NCI-H2081 treated with DMSO at 0.1 percent for 48 hours (cell line): Measurements from ENCODE around the gene WDR43.
"Not testable (repeated sequence)": the region's sequence is repeated elsewhere in the genome, so short reads cannot be mapped to it uniquely, and the experiment has no call there.

Source experiments
- DNase-seq: peaks from one replicate; lab custom pipeline; 2025; lab: John Stamatoyannopoulos, UW

The WDR43 gene

DNA sequence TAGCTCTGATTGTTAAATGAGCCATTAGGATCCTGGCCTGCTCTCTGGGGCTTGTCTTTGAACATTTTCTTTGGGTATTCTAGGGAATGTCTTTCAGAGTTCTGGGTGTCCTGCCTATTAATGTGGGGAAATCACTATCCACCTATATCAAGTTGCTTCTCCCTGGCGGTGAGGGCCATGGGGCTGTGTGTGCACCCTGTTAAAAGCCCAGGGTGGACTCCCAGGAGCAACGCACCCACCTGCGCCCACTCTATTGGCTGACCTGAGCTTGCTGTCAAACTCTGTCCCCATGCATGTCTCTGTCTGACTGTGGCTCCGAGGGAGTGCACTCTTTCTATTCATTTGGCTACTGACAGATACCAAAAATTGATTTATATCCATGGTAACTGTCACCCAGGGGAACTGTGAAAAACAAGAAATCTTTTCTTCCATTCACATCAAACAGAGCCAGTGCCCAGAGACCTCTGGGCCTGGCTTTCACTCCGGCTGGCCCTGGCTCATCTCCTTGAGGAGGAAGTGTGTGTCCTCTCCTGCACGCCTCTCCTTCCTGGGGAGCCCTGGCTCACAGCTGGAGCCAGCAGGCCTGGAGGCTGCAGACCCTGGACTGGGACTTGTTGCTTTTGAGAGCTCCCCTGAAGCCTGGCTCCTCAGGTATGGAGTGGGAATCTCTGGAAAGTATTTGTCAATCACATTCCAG lies 76.1 kb downstream of the WDR43 start:
- DNase-seq = no peak

DNA sequence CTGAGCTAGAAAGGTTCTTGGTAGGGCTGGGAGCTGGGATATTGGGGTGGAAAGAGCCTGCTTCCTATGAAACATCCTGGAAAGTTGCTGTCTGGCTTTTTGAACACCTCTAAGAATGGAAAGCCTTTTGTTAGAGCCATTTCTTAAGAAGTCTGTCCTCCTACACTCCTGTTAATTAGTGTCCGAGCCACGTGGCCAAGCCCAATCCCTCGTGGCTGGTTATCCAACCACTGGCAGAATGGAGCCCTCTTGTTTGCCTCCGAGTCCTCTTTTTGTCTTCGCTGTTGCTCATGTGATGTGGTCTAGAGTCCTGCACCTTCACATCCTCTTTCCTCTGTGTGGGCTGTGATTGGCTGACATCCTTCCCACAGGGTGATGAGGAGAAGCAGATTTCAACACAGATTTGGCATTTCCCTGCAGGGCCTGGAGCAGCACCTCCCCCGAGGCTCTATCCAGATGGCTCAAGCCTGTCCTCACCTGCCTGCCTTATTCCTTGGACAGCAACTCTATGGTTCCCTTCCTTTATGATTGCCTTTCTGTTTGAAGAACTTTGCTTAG lies 78.4 kb downstream of the WDR43 start:
- no peak for DNase-seq

DNA sequence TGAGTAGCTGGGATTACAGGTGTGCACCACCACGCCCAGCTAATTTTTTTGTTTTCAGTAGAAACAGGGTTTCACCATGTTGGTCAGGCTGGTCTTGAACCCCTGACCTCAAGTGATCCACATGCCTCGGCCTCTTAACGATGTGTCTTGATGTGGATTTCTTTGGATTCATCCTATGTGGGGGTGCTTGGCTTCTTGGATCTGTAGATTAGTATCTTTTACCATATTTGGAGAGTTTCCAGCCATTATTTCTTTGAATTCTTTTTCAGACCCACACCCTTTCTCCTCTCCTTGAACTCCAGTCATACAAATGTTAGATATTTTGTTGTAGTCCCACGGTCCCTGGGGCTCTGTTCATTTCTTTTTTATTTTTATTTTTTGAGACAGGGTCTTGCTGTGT lies 79.8 kb downstream of the WDR43 start:
- no peak for DNase-seq

DNA sequence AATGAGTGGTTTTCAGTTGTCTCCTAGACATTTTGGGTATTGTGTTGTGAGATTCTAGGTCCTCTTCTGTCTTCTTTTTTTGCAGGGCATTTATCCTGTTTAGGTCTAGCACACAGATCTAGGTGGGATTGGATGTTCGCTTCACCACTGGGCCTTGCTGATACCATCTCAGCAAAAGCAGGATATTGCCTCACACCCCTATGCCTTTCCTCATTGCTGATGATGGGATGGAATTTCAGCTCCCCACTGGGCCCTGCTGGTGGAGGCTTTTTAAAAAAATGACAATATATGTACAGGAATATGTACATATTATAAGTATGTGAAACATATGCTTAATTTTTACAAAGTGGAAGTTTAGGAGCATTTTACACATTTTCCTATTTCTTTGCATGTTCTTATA lies 81.2 kb downstream of the WDR43 start:
- no peak for DNase-seq

DNA sequence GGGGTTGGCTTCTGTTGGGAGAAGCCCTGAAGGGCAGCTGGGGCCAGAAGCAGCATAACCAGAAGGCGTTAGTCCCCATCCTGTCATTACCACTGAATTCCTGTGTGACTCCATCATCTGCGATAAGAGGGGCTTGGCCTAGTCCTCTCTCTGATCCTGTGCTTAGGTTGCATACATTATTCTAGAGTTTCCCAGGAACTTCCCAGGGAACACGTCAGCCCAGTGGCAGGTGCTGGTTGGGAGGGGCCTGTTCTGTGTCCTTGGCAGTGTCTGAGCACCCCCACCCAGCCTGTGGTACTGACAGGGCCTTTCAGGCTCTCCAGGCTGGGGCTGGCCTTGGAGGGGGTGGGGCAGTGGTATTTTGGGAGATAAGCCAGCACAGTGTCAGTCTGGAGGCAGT lies 82.1 kb downstream of the WDR43 start:
- no peak for DNase-seq

DNA sequence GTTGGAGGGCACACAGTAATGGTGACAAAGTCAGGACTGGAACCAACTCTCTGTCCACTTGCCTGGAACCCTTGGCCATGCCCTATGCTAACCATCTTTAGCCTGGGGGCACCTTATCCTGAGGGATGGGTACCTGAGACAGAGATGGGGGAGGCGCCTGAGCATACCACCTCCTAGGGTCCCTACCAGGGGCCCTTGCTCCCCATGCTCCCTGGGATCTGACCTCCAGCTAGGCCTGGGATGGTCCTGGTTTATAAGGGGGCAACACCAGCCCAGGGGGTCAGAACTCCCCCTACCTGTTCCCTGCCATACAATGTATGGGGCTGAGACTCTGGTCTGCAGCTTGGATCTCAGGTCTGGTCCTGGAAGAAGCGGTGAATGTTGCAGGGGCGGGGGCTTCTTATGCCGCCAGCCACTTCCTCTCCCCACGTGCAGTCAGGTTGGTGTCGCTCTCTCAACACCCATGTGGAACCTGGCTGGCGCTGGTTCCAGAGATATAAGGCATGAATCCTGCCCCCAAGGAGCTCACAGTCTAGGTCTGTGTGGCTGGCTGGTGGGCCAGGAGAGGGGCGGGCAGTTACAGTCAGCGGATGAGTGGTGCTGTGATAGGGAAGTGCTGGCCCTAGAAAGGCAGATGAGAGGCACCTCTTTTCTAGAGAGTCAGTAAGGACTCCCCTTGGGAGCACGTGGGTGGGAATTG lies 82.9 kb downstream of the WDR43 start:
- no peak for DNase-seq

DNA sequence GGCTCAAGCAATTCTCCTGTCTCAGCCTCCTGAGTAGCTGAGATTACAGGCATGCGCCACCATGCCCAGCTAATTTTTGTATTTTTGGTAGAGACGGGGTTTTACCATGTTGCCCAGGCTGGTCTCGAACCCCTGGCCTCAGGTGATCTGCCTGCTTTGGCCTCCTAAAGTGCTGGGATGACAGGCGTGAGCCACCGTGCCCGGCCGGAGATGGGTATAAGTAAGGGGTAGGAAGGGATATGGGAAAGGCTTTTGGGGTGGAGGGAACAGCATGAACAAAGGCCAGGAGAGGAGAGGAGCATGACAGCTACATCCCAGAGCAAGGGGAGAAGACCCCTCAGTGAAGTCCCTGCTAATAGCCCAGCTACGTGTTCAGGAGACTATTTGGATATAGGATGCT lies 83.5 kb downstream of the WDR43 start:
- not testable (repeated sequence) for DNase-seq

DNA sequence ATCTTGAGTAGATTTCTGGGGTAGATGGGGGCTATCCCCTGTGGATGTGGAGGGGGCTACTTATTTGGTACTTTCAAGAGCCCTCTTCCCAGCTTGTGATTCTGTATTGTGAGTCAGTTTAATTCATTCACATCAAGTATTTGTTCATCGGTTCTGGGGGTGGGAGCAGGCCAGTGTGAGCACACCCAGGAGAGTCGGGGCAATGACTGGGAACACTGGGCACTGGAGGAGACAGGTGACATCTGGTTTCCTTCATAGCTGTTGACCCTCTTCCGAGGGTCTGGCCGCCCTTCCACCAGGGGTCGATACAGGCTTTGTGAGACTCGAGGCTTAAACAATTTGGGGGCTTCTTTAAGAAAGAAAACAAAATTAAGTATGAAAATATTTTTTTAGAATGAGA lies 84.1 kb downstream of the WDR43 start:
- no peak for DNase-seq

DNA sequence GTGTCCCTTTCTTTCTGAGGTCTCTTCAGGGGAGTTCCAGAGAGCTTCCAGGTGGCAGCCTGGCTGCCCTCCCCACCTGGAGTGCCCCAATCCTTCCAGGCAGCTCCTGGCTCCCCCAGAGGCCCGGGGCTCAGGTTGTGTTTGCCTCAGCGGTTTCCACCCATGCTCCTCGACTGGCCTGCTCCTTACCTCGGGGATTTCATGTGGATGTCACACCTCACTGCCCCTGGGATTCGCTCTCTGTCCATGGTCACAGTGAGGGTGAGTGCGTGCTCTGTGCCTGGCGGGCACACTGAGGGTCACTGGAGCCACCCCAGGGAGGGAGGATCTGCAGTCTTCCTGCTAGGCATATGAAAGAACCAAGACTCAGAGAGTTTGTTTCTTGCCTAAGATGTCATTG lies 84.6 kb downstream of the WDR43 start:
- DNase-seq = no peak

DNA sequence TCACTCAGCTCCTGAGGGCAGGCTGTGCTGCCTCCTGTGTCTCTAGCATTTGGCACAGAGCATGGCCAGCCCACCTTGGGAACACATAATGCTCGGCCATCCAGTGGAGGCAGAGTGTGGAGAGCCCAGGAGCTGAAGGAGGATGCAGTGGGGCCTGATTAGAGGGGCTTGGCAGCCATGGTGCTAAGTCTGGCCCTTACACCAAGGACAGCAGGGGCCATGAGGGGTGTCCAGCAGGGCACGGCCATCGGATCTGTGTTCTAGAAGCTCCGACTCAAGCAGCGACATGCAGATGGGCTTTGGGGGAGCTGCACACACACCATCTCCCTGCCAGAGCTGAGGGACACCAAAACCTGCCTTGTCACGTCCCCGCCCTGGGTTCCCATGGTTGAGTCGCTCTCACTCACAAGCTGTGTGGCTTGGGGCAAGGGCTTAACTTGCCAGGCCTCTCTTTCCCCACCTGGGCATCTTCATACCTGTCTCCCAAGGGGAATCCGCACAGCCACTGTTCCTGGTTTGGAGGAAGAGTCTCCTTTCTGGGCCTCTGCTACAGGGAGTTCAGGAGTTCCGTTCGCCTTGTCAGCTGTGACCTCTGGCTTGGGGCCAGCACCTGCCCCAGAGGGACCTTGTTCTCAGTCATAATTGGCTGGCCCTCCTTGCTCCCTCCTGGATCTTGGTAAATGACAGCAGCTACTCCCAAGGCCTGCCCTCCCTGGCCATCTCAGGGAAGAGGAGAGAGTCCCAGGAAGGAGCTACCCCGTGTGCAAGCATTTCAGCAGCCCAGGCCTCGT lies 85.3 kb downstream of the WDR43 start:
- DNase-seq = no peak

DNA sequence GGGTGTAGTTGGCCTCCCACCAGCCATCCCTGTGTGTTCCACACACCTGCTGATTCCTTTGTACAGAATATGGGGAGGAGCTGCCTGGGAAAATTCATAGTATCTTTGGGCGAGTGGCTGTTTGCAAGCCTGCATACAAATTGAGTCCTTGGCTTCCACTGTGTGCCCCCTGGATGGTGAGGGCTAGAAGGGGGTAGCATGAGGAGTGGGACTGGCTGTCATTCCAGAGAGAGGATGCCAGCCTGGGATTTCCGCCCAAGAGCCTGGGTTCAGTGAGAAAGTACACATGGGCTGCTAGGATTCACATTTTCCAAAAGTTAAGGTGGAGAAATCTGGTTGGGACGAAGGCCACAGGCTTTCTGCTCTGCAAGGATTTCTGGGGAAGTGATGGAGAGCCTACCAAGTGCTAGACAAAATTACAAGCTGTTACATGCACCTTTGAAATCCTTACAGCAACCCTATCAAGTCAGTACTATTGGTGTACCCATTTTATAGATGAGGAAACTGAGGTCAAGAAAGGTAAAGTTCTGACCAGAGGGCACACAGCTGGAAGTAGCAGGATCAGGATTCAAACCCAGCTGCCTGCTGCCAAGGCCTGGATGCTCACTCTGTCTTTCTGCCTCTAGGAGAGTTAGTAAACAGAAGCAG lies 86.0 kb downstream of the WDR43 start:
- no peak for DNase-seq

DNA sequence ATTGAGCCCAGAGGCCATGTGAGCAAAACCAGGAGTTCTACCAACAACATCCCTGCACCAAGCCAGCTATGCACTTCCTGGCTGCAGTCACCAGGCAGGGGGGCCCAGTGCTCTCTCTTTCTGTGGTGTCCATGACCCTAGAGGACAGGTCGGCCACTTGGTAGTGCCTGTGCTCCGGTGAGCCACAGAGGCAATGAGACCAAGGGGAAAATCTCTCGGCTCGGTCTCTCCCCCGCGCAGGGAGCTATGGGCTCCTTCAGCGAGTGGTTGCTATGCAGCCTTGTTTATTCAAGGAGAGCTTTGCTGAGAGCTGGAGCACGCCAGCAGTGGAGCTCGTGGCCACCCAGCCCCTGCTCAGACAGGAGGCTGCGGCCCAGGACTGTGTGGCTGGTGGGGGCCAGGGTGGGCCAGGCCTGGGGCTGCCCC lies 86.6 kb downstream of the WDR43 start, which contains the start of gene TOGARAM2:
TSS of gene TOGARAM2 (plus strand) at position 283 of the 426 bp plus-strand sequence. CDS start 13,537 bp downstream, outside the sequence.
- DNase-seq = no peak

DNA sequence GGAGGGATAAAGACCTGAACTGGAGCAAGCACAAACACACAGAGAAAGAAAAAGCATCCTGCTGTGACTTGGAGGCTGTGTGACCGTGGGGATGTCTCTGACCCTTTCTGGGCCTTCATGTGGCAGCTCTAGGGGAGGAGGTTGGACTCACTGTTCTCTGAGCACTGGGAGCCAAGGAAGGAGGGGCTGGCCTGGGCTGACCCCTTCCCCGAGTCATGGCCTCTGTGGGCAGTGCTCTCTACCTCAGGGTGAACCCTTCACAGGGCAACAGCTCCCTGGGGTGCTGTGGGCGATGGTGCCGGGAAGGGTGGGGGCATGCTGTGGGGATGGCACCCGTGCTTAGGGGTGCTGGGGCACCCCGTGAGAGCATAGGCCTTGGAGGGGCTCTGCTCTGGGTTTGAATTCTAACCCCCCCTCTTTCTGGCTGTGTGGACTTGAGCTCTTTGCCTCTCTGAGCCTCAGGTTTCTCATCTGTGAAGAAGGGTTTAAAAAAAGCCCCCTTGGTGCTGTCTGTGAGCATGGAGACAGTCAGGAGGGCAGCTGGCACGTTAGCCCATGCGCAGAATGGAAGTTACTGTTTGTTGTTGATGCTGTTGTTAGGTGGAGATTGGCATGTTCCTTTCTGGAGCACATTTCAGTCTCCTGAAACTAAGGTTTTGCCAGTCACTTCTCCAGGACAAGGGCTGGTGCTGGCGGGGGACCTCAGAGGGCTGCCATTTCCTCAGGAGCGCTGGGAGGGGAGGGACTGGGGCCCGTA lies 87.3 kb downstream of the WDR43 start:
- DNase-seq = no peak

DNA sequence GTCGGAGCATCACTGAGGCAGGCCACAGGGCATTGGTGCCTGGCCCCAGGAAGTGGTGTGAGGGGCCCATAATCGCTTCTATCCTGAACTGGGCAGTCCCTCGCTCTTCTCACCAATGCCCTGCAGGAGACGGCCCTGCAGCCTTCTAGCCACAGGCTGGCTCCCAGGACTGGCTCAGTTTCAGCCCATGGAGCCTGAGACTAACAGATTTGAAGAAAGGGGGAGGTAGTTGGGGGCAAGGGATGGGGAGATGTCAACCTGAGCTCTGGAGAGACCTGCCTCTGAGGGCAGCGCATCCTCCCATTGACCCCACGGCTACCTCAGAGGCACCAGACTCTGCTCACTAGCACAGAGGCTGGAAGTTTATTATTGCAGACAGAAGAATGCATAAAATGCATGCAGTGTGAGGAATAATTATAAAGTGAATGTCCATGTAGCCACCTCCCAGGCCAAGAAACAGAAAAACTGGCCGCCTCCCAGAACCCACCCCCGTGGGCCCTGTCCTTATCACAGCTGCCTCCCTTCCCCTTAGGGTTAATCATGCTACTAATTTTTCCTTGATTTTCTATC lies 88.0 kb downstream of the WDR43 start:
- DNase-seq = no peak

DNA sequence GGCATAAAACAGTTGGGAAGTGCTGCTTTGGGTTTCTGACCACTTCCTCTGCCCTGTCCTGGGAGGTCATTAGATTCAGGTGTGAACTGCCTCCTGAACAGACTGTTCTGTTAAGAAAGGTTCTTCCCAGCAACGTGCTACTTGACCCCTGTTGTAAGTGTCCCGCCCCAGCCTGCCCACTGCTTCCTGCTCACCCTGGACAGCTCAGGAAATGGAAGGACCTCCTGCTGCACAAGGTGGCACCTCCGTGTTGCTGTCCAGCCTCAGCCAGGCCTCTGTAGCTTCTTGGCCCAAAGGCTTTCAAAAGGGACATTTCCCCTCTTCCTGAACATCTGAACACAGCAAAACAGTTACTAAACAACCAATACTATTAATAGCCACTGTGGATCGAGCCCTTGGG lies 92.0 kb downstream of the WDR43 start:
- DNase-seq = no peak

DNA sequence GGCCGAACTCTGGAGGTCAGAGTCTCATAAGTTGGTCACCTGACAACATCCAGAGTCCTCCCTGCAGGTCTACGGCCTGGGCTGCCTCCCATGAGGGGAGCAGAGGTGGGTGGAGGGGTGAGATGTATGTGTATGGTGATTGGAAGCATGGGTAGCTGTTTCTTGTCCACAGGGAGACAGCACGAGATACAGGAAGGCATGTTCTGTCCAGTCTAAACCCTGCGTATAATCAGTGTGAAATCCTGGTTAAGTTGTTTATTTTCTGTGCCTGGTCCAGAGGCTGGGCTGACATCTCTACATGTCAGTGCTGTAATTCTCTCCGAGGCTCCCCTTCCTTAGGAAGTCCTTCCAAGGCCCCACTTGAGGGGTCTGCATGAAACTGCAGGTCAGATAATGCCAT lies 95.5 kb downstream of the WDR43 start:
- no peak for DNase-seq

DNA sequence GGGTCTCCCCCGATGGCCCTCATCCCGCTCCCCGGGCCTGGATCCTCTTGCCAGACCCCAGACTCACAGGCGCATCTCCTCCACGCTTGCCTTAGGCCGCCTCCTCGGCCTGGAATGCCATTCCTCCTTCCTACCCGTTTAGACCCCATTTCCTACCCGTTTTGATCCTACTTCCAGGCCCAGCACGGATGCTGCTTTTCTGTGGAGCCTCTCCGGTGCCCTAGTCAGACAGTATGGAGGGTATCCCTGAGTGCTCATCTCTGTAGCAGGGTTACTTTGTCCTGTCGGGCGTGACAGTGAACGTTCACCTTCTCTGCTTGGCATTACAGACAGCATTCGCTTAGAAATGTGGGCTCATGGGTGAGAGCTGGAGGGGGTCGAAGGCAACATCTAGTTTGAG lies 96.0 kb downstream of the WDR43 start:
- DNase-seq = no peak

DNA sequence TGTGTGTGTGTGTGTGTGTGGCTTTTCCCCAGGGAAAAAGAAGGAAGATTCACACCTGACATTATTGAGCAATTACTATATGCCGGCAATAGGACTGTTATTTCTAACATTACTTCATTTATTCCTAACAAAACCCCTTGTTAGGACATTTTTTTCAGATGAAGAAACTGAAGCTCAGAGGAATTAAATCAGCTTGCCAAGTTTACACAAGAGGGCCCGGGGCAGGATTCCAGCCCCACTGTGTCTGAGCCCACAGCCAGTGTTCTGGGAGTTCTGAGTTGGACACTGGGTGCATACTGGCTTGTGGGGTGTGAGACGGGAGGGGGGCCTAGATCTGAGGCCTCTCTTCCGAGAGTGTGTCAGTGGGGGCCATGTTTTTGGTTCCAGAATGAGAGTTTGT lies 96.6 kb downstream of the WDR43 start:
- DNase-seq = no peak

DNA sequence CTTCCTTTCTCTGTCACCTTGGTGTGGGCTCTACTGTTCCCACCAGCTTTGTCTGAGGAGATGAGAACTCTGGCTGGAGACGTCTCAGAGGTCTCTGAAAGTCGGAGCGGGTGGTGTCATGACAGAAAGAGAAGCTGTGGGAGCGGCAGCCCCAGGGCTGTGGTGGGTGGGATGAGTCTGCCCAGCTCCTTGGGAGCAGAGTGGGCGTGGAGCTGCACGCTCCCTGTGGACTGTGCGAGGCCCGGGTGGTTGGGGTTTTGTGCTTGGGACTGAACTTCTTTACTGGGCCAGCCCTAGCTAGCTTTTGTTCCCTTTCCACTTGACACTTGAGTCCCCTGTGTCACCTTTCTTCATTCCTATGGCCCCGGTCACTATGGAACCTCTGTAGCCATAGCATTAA lies 97.0 kb downstream of the WDR43 start:
- no peak for DNase-seq

DNA sequence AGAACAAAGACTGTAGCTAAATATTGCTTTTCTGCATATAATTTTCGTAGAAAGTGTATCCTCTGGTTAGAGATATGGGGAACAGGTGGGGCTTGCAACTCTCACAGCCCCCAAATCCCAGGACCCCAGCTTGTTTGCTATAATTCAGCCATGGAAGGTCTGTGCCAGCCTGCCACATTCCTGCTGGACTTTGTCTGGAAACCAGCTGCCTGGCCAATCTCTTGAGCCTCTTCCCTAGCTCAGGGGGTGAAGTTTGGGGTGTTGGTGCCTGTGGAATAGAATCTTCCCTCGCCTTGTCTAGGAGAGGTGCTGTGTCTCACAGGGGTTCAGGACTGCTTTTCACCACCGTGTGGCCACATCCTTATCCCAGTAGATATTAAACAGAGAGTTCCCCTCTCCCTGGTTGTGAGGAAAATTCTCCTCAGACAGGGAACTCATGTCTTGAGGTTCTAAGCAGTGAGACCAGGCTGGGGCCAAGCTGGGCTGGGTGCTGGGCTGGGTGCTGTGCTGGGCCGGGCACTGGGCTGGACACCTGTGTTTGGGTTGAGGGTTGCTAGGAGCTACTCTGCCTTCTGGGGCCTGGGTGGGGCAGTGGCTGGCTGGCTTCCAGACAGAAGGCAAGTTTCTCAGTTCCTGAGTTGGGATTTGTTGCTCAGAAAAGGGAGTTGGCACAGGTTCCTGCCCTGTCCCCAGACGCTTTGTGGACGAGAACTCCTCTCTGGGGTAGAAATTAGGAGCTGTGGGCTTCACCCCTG lies 98.9 kb downstream of the WDR43 start:
- DNase-seq = no peak
